SK-N-SH treated with all-trans-retinoic acid at 6 μM for 48 hours (cell line): ENCODE measurements around the gene ZDHHC11.
"Not testable (repeated sequence)": the region's sequence is repeated elsewhere in the genome, so short reads cannot be mapped to it uniquely, and the experiment has no call there.

Source experiments
- ARNTL ChIP-seq: fragments of 450-650 bp; formaldehyde crosslinking; IDR thresholded peaks from 2 replicates; pipeline ENCODE4 v1.5.0; 2020; ENCODE audit warnings: low read depth, mild to moderate bottlenecking, moderate library complexity, borderline replicate concordance
- BACH2 ChIP-seq: fragments of 250-450 bp; sonication (Bioruptor Pico); IDR thresholded peaks from 2 replicates; pipeline ENCODE4 v1.9.0; 2021; ENCODE audit warnings: mild to moderate bottlenecking, borderline replicate concordance
- PATZ1 ChIP-seq: fragments of 250-450 bp; sonication (Bioruptor Pico); IDR thresholded peaks from 2 replicates; pipeline ENCODE4 v1.8.0; 2020; ENCODE audit warnings: mild to moderate bottlenecking, moderate library complexity, borderline replicate concordance
- PPARA ChIP-seq: fragments of 250-450 bp; sonication (Bioruptor Pico); IDR thresholded peaks from 2 replicates; pipeline ENCODE4 v1.5.0; 2020; ENCODE audit warnings: mild to moderate bottlenecking, borderline replicate concordance
- RARB ChIP-seq: fragments of 250-450 bp; sonication (Bioruptor Pico); IDR thresholded peaks from 2 replicates; pipeline ENCODE4 v1.8.0; 2021; ENCODE audit warnings: mild to moderate bottlenecking, moderate library complexity
- TCF4 ChIP-seq: fragments of 250-450 bp; sonication (Bioruptor Pico); IDR thresholded peaks from 2 replicates; pipeline ENCODE4 v1.8.0; 2021; ENCODE audit warnings: mild to moderate bottlenecking, moderate library complexity, borderline replicate concordance
- ZFP3 ChIP-seq: fragments of 250-450 bp; sonication (Bioruptor Pico); IDR thresholded peaks from 2 replicates; pipeline ENCODE4 v1.5.0; 2020; ENCODE audit warnings: mild to moderate bottlenecking, moderate library complexity
- ZFP30 ChIP-seq: fragments of 450-650 bp; formaldehyde crosslinking; IDR thresholded peaks from 2 replicates; pipeline ENCODE4 v1.5.0; 2022; ENCODE audit warnings: mild to moderate bottlenecking, moderate library complexity
- ZNF8 ChIP-seq: fragments of 450-650 bp; formaldehyde crosslinking; IDR thresholded peaks from 2 replicates; pipeline ENCODE4 v1.5.0; 2020; ENCODE audit warnings: mild to moderate bottlenecking, moderate library complexity

- not testable (repeated sequence) for TF ChIP-seq PATZ1 (CRISPR knock-in tag); RARB (CRISPR knock-in tag); TCF4 (CRISPR knock-in tag); BACH2 (CRISPR knock-in tag); ARNTL (CRISPR knock-in tag); ZFP30; PPARA (CRISPR knock-in tag); ZFP3 (CRISPR knock-in tag); ZNF8
Measured at GRCh38 chr5:845031-845675, 5.6 kb downstream of the ZDHHC11 start.
